GM23338 (cell line): ENCODE results near the gene MROH2B.

Source experiments
- CREB1 ChIP-seq: fragments of 250-450 bp; sonication (Bioruptor Pico); IDR thresholded peaks from 2 replicates; pipeline ENCODE4 v1.5.0; 2020; ENCODE audit warnings: low read depth, mild to moderate bottlenecking, moderate library complexity
- ETS1 ChIP-seq: IDR thresholded peaks from 2 replicates; pipeline ENCODE4 v1.6.1; 2016; ENCODE audit warnings: antibody characterized with exemption
- EZH2 ChIP-seq: fragments of 200-600 bp; sonication (generic); IDR thresholded peaks from one replicate; pipeline ENCODE4 v1.8.0; 2017; ENCODE audit warnings: antibody characterized with exemption, mild to moderate bottlenecking, low read depth; ENCODE audit not compliant: unreplicated experiment
- POLR2AphosphoS5 ChIP-seq: IDR thresholded peaks from 2 replicates; pipeline ENCODE4 v1.6.1; 2016; ENCODE audit warnings: antibody characterized with exemption, low read depth
- STAT1 ChIP-seq: IDR thresholded peaks from one replicate; pipeline ENCODE4 v1.6.1; 2016; ENCODE audit warnings: antibody characterized with exemption; ENCODE audit not compliant: unreplicated experiment
- TF ChIP-seq, protein P1 (sequence below), 2 experiments: fragments of 200-600 bp in 1 of 2; sonication (generic) in 1 of 2; conservative IDR thresholded peaks; 2 replicates each; pipeline versions ENCODE4 v1.5.1 to v1.6.1; 2016 to 2017; ENCODE audit warnings: antibody characterized with exemption in 2 of 2, low read depth in 2 of 2, mild to moderate bottlenecking in 2 of 2, moderate library complexity in 1 of 2
- TF ChIP-seq, protein P2 (sequence below): fragments of 250-450 bp; sonication (Bioruptor Pico); IDR thresholded peaks from 2 replicates; pipeline ENCODE4 v1.5.0; 2020; ENCODE audit warnings: mild to moderate bottlenecking, moderate library complexity

GRCh38 chr5:40995801-40996586, 75.1 kb downstream of the MROH2B start:
- TF ChIP-seq POLR2AphosphoS5 = no peak
- TF ChIP-seq STAT1 = no peak
- no peak for TF ChIP-seq CREB1 (CRISPR knock-in tag)
- TF ChIP-seq, protein P1, sequence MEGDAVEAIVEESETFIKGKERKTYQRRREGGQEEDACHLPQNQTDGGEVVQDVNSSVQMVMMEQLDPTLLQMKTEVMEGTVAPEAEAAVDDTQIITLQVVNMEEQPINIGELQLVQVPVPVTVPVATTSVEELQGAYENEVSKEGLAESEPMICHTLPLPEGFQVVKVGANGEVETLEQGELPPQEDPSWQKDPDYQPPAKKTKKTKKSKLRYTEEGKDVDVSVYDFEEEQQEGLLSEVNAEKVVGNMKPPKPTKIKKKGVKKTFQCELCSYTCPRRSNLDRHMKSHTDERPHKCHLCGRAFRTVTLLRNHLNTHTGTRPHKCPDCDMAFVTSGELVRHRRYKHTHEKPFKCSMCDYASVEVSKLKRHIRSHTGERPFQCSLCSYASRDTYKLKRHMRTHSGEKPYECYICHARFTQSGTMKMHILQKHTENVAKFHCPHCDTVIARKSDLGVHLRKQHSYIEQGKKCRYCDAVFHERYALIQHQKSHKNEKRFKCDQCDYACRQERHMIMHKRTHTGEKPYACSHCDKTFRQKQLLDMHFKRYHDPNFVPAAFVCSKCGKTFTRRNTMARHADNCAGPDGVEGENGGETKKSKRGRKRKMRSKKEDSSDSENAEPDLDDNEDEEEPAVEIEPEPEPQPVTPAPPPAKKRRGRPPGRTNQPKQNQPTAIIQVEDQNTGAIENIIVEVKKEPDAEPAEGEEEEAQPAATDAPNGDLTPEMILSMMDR (conservative IDR thresholded peaks at IDR 0.05; ENCODE audit: low read depth in 2 of 2) = no peak
- TF ChIP-seq EZH2 = no peak
- TF ChIP-seq, protein P2, sequence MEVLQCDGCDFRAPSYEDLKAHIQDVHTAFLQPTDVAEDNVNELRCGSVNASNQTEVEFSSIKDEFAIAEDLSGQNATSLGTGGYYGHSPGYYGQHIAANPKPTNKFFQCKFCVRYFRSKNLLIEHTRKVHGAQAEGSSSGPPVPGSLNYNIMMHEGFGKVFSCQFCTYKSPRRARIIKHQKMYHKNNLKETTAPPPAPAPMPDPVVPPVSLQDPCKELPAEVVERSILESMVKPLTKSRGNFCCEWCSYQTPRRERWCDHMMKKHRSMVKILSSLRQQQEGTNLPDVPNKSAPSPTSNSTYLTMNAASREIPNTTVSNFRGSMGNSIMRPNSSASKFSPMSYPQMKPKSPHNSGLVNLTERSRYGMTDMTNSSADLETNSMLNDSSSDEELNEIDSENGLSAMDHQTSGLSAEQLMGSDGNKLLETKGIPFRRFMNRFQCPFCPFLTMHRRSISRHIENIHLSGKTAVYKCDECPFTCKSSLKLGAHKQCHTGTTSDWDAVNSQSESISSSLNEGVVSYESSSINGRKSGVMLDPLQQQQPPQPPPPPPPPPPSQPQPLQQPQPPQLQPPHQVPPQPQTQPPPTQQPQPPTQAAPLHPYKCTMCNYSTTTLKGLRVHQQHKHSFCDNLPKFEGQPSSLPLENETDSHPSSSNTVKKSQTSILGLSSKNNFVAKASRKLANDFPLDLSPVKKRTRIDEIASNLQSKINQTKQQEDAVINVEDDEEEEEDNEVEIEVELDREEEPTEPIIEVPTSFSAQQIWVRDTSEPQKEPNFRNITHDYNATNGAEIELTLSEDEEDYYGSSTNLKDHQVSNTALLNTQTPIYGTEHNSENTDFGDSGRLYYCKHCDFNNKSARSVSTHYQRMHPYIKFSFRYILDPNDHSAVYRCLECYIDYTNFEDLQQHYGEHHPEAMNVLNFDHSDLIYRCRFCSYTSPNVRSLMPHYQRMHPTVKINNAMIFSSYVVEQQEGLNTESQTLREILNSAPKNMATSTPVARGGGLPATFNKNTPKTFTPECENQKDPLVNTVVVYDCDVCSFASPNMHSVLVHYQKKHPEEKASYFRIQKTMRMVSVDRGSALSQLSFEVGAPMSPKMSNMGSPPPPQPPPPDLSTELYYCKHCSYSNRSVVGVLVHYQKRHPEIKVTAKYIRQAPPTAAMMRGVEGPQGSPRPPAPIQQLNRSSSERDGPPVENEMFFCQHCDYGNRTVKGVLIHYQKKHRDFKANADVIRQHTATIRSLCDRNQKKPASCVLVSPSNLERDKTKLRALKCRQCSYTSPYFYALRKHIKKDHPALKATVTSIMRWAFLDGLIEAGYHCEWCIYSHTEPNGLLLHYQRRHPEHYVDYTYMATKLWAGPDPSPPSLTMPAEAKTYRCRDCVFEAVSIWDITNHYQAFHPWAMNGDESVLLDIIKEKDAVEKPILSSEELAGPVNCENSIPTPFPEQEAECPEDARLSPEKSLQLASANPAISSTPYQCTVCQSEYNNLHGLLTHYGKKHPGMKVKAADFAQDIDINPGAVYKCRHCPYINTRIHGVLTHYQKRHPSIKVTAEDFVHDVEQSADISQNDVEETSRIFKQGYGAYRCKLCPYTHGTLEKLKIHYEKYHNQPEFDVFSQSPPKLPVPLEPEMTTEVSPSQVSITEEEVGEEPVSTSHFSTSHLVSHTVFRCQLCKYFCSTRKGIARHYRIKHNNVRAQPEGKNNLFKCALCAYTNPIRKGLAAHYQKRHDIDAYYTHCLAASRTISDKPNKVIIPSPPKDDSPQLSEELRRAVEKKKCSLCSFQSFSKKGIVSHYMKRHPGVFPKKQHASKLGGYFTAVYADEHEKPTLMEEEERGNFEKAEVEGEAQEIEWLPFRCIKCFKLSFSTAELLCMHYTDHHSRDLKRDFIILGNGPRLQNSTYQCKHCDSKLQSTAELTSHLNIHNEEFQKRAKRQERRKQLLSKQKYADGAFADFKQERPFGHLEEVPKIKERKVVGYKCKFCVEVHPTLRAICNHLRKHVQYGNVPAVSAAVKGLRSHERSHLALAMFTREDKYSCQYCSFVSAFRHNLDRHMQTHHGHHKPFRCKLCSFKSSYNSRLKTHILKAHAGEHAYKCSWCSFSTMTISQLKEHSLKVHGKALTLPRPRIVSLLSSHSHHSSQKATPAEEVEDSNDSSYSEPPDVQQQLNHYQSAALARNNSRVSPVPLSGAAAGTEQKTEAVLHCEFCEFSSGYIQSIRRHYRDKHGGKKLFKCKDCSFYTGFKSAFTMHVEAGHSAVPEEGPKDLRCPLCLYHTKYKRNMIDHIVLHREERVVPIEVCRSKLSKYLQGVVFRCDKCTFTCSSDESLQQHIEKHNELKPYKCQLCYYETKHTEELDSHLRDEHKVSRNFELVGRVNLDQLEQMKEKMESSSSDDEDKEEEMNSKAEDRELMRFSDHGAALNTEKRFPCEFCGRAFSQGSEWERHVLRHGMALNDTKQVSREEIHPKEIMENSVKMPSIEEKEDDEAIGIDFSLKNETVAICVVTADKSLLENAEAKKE = no peak
- TF ChIP-seq ETS1 = no peak
